HG02973 (cell line): Measurements from ENCODE around the gene HLX.

ENCODE experiments used
- ATAC-seq: cut with Tn5 transposase; IDR thresholded peaks from one replicate; pipeline ENCODE4 v1.9.1; 2021; ENCODE audit warnings: moderate library complexity; ENCODE audit not compliant: unreplicated experiment

Gene HLX

GRCh38 chr1:220879076-220879508 lies at the start of gene HLX:
Gene HLX, plus strand, starts transcription at chr1:220879443. Its CDS starts 415 bp downstream, at chr1:220879858.
- peak; percentile 69 for ATAC-seq

GRCh38 chr1:220833436-220833835 lies 45.8 kb upstream of the HLX start:
- ATAC-seq: no peak

GRCh38 chr1:220834155-220834870 lies 44.9 kb upstream of the HLX start:
- ATAC-seq: no peak

GRCh38 chr1:220838578-220838977 lies 40.7 kb upstream of the HLX start:
- ATAC-seq: no peak

- ATAC-seq: no peak
These were observed 39.8 kb upstream of the HLX start for GRCh38 chr1:220839474-220839873.

- no peak for ATAC-seq
These were observed 38.0 kb upstream of the HLX start for GRCh38 chr1:220841293-220841692.

- ATAC-seq: no peak
These were observed 35.7 kb upstream of the HLX start for GRCh38 chr1:220843481-220844011.

GRCh38 chr1:220852408-220852807 lies 26.8 kb upstream of the HLX start:
- ATAC-seq: no peak

GRCh38 chr1:220872296-220872695 lies 6.9 kb upstream of the HLX start:
- ATAC-seq: no peak

GRCh38 chr1:220873087-220873486 lies 6.2 kb upstream of the HLX start:
- no peak for ATAC-seq

GRCh38 chr1:220873868-220874655 lies 5.2 kb upstream of the HLX start:
- peak; percentile 25 for ATAC-seq

- no peak for ATAC-seq
These were observed 4.0 kb upstream of the HLX start for GRCh38 chr1:220875260-220875659.

GRCh38 chr1:220876511-220877376 lies 2.5 kb upstream of the HLX start:
- ATAC-seq: no peak

- no peak for ATAC-seq
These were observed 1.7 kb upstream of the HLX start for GRCh38 chr1:220877377-220878095.

- peak; percentile 17 for ATAC-seq
These were observed 810 bp upstream of the HLX start for GRCh38 chr1:220878191-220879075.

- ATAC-seq: peak; percentile 26
These were observed 492 bp downstream of the HLX start for GRCh38 chr1:220879509-220880361.

- no peak for ATAC-seq
These were observed 1.1 kb downstream of the HLX start for GRCh38 chr1:220880362-220880670.

- peak; percentile 29 for ATAC-seq
These were observed 1.7 kb downstream of the HLX start for GRCh38 chr1:220880726-220881506.
